GM18519 (cell line): ENCODE data around the gene NISCH.

ENCODE experiments used
- ATAC-seq: cut with Tn5 transposase; IDR thresholded peaks from one replicate; pipeline ENCODE4 v1.9.1; 2021; ENCODE audit warnings: mild to moderate bottlenecking, moderate library complexity; ENCODE audit not compliant: unreplicated experiment, low FRiP score

The NISCH gene

GRCh38 chr3:52446631-52447511, 8.5 kb upstream of the NISCH start:
- no peak for ATAC-seq

- ATAC-seq: no peak
Observed at GRCh38 chr3:52447512-52448355, 7.7 kb upstream of the NISCH start.

GRCh38 chr3:52450489-52451236, 4.7 kb upstream of the NISCH start:
- ATAC-seq: no peak

- no peak for ATAC-seq
Observed at GRCh38 chr3:52451237-52452083, 3.9 kb upstream of the NISCH start.

- ATAC-seq: no peak
Observed at GRCh38 chr3:52452126-52452525, 3.3 kb upstream of the NISCH start.

GRCh38 chr3:52452570-52453221, 2.7 kb upstream of the NISCH start:
- no peak for ATAC-seq

GRCh38 chr3:52453496-52454249, 1.7 kb upstream of the NISCH start, which contains the start of gene TNNC1:
TSS of gene TNNC1 (minus strand) at chr3:52454041. CDS start at chr3:52454015, 26 bp downstream.
- no peak for ATAC-seq

GRCh38 chr3:52454250-52454937, 1.0 kb upstream of the NISCH start:
- ATAC-seq: no peak

- ATAC-seq: no peak
Observed at GRCh38 chr3:52454938-52455282, 494 bp upstream of the NISCH start.

- no peak for ATAC-seq
Observed at GRCh38 chr3:52456169-52456799, 880 bp downstream of the NISCH start.

GRCh38 chr3:52456800-52457183, 1.4 kb downstream of the NISCH start:
- ATAC-seq: no peak

GRCh38 chr3:52458031-52458760, 2.8 kb downstream of the NISCH start:
- ATAC-seq: no peak

- no peak for ATAC-seq
Observed at GRCh38 chr3:52458770-52459545, 3.6 kb downstream of the NISCH start.

- no peak for ATAC-seq
Observed at GRCh38 chr3:52461874-52462273, 6.5 kb downstream of the NISCH start.

GRCh38 chr3:52463416-52463815, 8.0 kb downstream of the NISCH start:
- ATAC-seq: no peak

- ATAC-seq: no peak
Observed at GRCh38 chr3:52468336-52468735, 12.9 kb downstream of the NISCH start.
